Tibial artery (tissue), 4 donors: Measurements from ENCODE around the gene VASN.

Source experiments
- DNase-seq, 2 donors: peaks; one replicate each; pipeline ENCODE4 v3.0.0-alpha.2; 2019
- H3K27ac ChIP-seq, 2 donors: fragments of 200-600 bp; sonication (generic) in 1 of 2; 1 replicate in 1 of 2; 2 replicates in 1 of 2; pipeline ENCODE4 v1.5.1; 2018 to 2019; ENCODE audit warnings: mild to moderate bottlenecking in 1 of 2
- H3K27me3 ChIP-seq, 2 donors: fragments of 200-600 bp; sonication (generic) in 1 of 2; one replicate each; pipeline versions ENCODE4 v1.5.1 to v1.6.0; 2016 to 2019
- H3K36me3 ChIP-seq, 3 donors: fragments of 200-600 bp; sonication (generic) in 2 of 3; one replicate each; pipeline ENCODE4 v1.5.1; 2016 to 2019; ENCODE audit warnings: mild to moderate bottlenecking in 2 of 3
- H3K4me1 ChIP-seq, 4 donors: fragments of 200-600 bp; sonication (generic) in 2 of 4; 1 replicate in 3 of 4; 2 replicates in 1 of 4; pipeline ENCODE4 v1.5.1; 2016 to 2019
- H3K4me3 ChIP-seq, 2 donors: fragments of 200-600 bp; sonication (generic) in 1 of 2; 1 replicate in 1 of 2; 2 replicates in 1 of 2; pipeline ENCODE4 v1.5.1; 2018 to 2019; ENCODE audit warnings: mild to moderate bottlenecking in 2 of 2
- H3K9me3 ChIP-seq, 3 donors: fragments of 200-600 bp; sonication (generic) in 1 of 3; one replicate each; pipeline ENCODE4 v1.5.1; 2016 to 2019
- intact Hi-C: fragments of 100-400 bp; cut with DNase I; formaldehyde crosslinking; loops from one replicate; pipeline ENCODE4 v1.15.0; 2023; ENCODE audit warnings: low total_unique reads
- TF ChIP-seq, protein P1 (sequence below), 2 experiments: fragments of 200-600 bp in 1 of 2; fragments of 450-650 bp in 1 of 2; IDR thresholded peaks; one replicate each; pipeline ENCODE4 v1.5.1; 2017 to 2019; ENCODE audit warnings: antibody characterized with exemption in 2 of 2, mild to moderate bottlenecking in 1 of 2, moderate library complexity in 1 of 2

The VASN gene

GRCh38 chr16:4334724-4335495, 36.7 kb upstream of the VASN start:
- TF ChIP-seq, protein P1, sequence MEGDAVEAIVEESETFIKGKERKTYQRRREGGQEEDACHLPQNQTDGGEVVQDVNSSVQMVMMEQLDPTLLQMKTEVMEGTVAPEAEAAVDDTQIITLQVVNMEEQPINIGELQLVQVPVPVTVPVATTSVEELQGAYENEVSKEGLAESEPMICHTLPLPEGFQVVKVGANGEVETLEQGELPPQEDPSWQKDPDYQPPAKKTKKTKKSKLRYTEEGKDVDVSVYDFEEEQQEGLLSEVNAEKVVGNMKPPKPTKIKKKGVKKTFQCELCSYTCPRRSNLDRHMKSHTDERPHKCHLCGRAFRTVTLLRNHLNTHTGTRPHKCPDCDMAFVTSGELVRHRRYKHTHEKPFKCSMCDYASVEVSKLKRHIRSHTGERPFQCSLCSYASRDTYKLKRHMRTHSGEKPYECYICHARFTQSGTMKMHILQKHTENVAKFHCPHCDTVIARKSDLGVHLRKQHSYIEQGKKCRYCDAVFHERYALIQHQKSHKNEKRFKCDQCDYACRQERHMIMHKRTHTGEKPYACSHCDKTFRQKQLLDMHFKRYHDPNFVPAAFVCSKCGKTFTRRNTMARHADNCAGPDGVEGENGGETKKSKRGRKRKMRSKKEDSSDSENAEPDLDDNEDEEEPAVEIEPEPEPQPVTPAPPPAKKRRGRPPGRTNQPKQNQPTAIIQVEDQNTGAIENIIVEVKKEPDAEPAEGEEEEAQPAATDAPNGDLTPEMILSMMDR (IDR thresholded peaks at IDR 0.05) = no peak

DNA sequence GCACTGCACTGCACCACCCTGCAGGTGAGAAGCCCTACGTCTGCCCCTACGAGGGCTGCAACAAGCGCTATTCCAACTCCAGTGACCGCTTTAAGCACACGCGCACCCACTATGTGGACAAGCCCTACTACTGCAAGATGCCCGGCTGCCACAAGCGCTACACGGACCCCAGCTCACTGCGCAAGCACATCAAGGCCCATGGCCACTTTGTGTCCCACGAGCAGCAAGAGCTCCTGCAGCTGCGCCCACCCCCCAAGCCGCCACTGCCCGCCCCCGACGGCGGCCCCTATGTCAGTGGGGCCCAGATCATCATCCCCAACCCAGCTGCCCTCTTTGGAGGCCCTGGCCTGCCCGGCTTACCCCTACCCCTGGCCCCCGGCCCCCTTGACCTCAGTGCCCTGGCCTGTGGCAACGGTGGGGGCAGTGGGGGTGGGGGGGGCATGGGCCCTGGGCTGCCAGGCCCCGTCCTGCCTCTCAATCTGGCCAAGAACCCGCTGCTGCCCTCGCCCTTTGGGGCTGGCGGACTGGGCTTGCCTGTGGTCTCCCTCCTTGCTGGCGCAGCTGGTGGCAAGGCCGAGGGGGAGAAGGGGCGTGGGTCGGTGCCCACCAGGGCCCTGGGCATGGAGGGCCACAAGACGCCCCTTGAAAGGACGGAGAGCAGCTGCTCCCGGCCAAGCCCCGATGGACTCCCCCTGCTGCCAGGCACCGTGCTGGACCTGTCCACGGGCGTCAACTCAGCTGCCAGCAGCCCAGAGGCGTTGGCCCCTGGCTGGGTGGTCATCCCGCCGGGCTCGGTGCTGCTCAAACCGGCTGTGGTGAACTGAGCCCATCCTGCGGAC, 34.7 kb upstream of the VASN start:
- Histone ChIP-seq H3K36me3 (peaks cover 27 to 87% (median 80%) of the 10 kb centered on the region in 3 donors), H3K27me3 (no peaks in the 10 kb centered on the region), H3K4me3 (no peak overlapping the region), H3K9me3 (no peaks in the 10 kb centered on the region), H3K27ac (no peak overlapping the region), H3K4me1 (peaks cover 0 to 10% (median 4%) of the 10 kb centered on the region in 4 donors)
- TF ChIP-seq, protein P1 (IDR thresholded peaks at IDR 0.05) = no peak
- intact Hi-C loops = no loop called here
- DNase-seq = peak in 1 of 2 donors; percentile 64

More at GRCh38 chr16:4334724-4335495, 36.7 kb upstream of the VASN start:
- H3K4me3 ChIP-seq = no peak overlapping the region
- H3K27me3 ChIP-seq = no peaks in the 10 kb centered on the region
- peaks cover 27 to 70% (median 67%) of the 10 kb centered on the region in 3 donors for H3K36me3 ChIP-seq
- no peaks in the 10 kb centered on the region for H3K9me3 ChIP-seq
- DNase-seq = no peak
- intact Hi-C loops = no loop called here
- peaks cover 0 to 16% (median 6%) of the 10 kb centered on the region in 4 donors for H3K4me1 ChIP-seq
- H3K27ac ChIP-seq = no peak overlapping the region

DNA sequence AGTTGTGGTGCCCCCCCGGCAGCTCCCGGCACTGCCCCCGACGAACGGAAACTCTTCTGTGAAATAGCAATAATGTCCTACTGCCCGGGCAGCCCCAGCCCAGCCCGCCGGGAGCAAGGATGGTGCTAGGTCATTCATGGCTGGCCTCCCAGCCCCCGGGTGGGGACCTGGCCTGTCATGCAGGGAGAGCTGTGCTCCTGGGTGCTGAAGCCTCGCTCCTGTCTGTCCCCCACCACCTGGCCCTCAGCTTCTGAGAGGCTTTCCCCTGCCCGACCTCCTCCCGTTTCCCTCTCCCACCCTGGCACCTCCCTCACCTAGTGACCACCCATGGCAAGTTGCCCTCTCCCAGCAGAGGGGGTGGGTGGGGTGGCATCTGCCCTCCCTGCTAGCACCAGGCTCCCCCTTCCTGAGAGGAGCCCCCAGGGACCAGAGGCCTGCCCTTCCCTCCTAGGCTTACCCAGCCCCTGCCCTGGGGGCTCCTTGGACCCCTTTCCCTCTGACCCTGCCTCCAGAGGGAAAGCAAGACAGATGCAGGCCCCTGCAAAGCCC, 34.0 kb upstream of the VASN start:
- TF ChIP-seq, protein P1 (IDR thresholded peaks at IDR 0.05) = no peak

DNA sequence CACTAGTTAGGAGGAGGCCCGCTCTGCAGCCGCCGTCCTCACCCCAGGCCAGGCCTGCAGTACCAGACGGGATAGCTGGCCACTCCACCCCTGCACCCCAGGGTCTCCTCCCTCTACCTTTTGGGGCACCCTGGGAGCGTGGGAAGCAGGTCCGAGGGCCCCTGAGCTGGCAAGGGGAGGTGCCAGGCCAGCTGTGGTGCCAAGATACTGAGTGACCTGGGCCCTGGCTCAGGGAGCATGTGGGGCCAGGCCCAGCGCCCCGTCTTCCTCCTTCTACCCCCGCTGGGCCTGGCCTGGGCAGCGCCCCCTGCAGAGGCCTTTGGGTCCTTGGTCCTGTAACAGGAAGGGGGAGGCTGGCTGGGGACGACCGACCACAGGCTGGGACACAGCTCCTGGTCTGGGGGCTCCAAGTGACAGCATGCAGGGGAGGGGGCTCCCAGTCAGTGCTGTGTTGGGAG, 33.5 kb upstream of the VASN start:
- Histone ChIP-seq H3K27me3 (no peaks in the 10 kb centered on the region), H3K27ac (peak overlapping the region in 1 of 2 donors; percentile 1)

More for the DNA sequence above, 34.0 kb upstream of the VASN start:
- intact Hi-C loops = no loop called here
- Histone ChIP-seq H3K4me3 (no peak overlapping the region), H3K36me3 (peaks cover 27 to 80% (median 73%) of the 10 kb centered on the region in 3 donors), H3K27me3 (no peaks in the 10 kb centered on the region), H3K9me3 (no peaks in the 10 kb centered on the region), H3K4me1 (peaks cover 0 to 10% (median 4%) of the 10 kb centered on the region in 4 donors), H3K27ac (peak overlapping the region in 1 of 2 donors; percentile 1)
- no peak for DNase-seq

More for the DNA sequence above, 33.5 kb upstream of the VASN start:
- TF ChIP-seq, protein P1 (IDR thresholded peaks at IDR 0.05) = no peak
- no peaks in the 10 kb centered on the region for H3K9me3 ChIP-seq
- no peak overlapping the region for H3K4me3 ChIP-seq
- intact Hi-C loops = no loop called here
- no peak for DNase-seq
- peaks cover 27 to 80% (median 68%) of the 10 kb centered on the region in 3 donors for H3K36me3 ChIP-seq
- peaks cover 0 to 10% (median 4%) of the 10 kb centered on the region in 4 donors for H3K4me1 ChIP-seq
